AG04450 (cell line): Measurements from ENCODE around the gene SH2D6. TPM values are rescaled to one million over a fixed set of nuclear protein-coding genes. Genes with fewer than 3 reads are reported as not detected.
A peak's percentile ranks its signal among the peaks of the same experiment; 100 is the strongest.

Experiments used
- CTCF ChIA-PET: fragments of 300-600, 350-600 bp; formaldehyde crosslinking; extraction: SDS; loops from one replicate; lab custom pipeline; 2022; ENCODE audit warnings: antibody characterized with exemption, inconsistent platforms; lab: Charles Lee
- POLR2A ChIA-PET: fragments of 350-600 bp; formaldehyde crosslinking; extraction: SDS; loops from one replicate; lab custom pipeline; 2021; ENCODE audit warnings: antibody characterized with exemption, inconsistent platforms; lab: Yijun Ruan, JAX
- DNase-seq: peaks from one replicate; pipeline ENCODE4 v3.0.0-alpha.2; 2011; ENCODE audit warnings: low read depth, low spot score
- H3K27ac ChIP-seq: one replicate; pipeline ENCODE4 v1.5.1; 2012; ENCODE audit warnings: low read depth, low read length, control low read depth
- H3K27me3 ChIP-seq: one replicate; pipeline ENCODE4 v1.6.0; 2012; ENCODE audit warnings: low read length; ENCODE audit not compliant: control insufficient read depth, insufficient read depth
- H3K4me3 ChIP-seq: 2 replicates; pipeline ENCODE4 v1.5.1; 2011; ENCODE audit warnings: mild to moderate bottlenecking, low read depth, low read length, control low read depth
- H3K9me3 ChIP-seq: 2 replicates; pipeline ENCODE4 v1.5.1; 2012; ENCODE audit warnings: low read length; ENCODE audit not compliant: control insufficient read depth, insufficient read depth
- polyA minus RNA-seq: library from RNA; depleted of rRNA, polyadenylated mRNA; stranded (reverse); fragments of >200 nt; gene quantifications from 2 replicates; pipeline ENCODE4 v1.2.3, GENCODE V29; 2011; rRNA and poly(A)+ RNA removed
- polyA plus RNA-seq: library from polyadenylated mRNA; depleted of rRNA; stranded (reverse); fragments of >200 nt; gene quantifications from 2 replicates; pipeline ENCODE4 v1.2.3, GENCODE V29; 2011; rRNA removed
- TF ChIP-seq, protein P1 (sequence below): IDR thresholded peaks from 2 replicates; pipeline ENCODE4 v1.5.1; 2011; ENCODE audit warnings: low read depth, low read length, control low read depth, inconsistent platforms

SH2D6 gene
- 0.10 and 0.15 TPM in 2 replicates for polyA plus RNA-seq
- polyA minus RNA-seq = not detected in 2 replicates

DNA sequence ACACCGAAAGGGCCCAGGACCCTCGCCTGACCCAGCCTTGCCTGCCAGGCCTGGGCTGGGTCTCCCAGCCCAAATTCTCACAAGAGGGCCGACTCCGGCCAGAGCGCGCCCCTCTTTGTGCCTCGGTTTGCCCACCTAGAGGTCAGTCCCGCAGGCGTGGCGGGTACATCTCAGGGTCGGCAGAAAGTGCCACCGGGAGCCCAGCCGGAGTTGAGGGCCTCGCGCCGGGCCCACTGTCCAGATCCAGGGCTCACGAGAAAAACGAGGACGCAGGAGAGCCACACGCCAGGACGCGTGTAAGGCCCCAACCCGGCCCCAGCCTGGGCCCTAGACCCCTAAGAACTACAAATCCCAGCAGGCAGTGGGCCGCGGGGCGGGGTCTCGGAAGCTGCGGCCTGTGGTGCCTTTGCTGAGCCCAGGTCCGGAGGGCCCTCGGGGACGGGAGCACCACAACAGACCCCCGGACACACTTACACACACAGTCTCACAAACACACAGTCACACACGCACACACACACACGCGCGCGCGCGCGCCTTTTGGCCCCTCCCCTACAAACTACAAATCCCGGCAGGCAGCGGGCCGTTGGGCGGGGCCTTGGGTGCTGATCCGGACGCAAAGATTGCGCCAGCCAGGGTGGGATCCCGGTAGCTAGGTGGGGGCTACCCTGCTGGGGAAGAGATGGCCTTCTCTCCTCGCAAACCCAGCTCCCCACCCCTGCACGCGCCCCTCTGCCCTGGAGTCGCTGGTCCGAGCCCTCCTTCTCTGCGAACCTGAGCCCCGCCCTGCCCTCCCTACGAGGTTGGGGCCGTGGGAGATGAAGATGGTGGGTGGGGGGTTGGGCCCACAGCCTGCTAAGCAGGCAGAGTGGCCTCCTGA is at the start of gene SH2D6:
TSS of gene SH2D6 (plus strand) at position 583 of the 877 bp plus-strand sequence. CDS start 10,752 bp downstream, outside the sequence.
- DNase-seq = peak; percentile 37
- CTCF ChIA-PET = interaction anchor here (2.0 to 6.0 kb wide), 3 partner anchors 119 to 133 kb away, joined by 9 to 124 read pairs (median 13); no protein-coding TSS in a partner anchor
- TF ChIP-seq, protein P1, sequence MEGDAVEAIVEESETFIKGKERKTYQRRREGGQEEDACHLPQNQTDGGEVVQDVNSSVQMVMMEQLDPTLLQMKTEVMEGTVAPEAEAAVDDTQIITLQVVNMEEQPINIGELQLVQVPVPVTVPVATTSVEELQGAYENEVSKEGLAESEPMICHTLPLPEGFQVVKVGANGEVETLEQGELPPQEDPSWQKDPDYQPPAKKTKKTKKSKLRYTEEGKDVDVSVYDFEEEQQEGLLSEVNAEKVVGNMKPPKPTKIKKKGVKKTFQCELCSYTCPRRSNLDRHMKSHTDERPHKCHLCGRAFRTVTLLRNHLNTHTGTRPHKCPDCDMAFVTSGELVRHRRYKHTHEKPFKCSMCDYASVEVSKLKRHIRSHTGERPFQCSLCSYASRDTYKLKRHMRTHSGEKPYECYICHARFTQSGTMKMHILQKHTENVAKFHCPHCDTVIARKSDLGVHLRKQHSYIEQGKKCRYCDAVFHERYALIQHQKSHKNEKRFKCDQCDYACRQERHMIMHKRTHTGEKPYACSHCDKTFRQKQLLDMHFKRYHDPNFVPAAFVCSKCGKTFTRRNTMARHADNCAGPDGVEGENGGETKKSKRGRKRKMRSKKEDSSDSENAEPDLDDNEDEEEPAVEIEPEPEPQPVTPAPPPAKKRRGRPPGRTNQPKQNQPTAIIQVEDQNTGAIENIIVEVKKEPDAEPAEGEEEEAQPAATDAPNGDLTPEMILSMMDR = no peak
- Histone ChIP-seq H3K27me3 (no peaks in the 10 kb centered on the region), H3K27ac (peak within 1 kb of the TSS; percentile 83), H3K9me3 (peaks cover 3% of the 10 kb centered on the region; the same call in 1 of the 2 replicates), H3K4me3 (peak within 1 kb of the TSS; percentile 78)
- POLR2A ChIA-PET = interaction anchor here (0.5 to 6.1 kb wide), 9 partner anchors 64 to 212 kb away, joined by 3 to 115 read pairs (median 6); partner anchors contain the start of genes C2orf68, ELMOD3, MAT2A and RETSAT

DNA sequence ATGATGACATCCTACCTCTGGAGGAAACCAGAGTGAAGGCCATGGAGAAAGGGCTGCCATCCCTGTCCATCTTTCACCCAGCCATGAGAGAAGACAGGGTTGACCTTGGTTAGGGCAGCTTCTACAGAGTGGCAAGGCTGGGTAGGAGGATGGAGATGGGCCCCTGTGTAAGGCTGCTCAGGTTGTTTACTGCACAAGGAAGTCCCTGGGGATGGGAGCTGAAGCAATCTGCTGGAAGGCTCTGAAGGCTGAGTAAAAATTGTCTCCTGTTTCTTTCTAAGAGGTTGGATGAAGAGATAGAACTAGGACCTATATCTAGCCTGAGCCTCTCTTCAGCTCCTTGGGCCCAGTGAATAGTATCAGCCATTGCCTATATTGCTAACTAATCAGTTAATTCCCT is 49.6 kb upstream of the SH2D6 start:
- H3K27ac ChIP-seq = no peak overlapping the region
- TF ChIP-seq, protein P1 = no peak
- H3K4me3 ChIP-seq = no peak overlapping the region
- H3K9me3 ChIP-seq = no peaks in the 10 kb centered on the region
- POLR2A ChIA-PET = interaction anchor here (0.9 kb wide), 1 partner anchor 14 kb away, joined by 3 read pairs; the partner anchor contains the start of genes ELMOD3 and RETSAT
- H3K27me3 ChIP-seq = no peaks in the 10 kb centered on the region
- CTCF ChIA-PET = no interaction called here
- DNase-seq = no peak

DNA sequence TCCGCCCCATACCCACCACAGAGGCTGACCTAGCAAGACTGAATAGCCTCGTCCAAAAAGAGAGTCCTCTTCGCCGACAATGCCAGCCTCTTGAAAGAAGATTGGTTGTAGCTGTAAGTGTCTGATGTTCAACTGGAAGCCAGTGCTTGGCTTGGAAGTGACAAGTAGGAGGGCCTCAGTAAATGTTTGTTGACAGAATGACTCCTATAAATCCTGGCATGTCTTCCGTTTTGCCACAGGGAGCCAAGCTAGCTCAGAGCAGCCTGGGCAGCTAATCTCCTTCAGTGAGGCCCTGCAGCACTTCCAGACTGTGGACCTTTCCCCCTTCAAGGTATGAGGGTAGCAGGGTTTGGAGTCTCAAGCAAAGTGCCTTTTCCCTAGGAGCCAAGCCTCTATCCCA is 49.0 kb upstream of the SH2D6 start:
- CTCF ChIA-PET = interaction anchor here (1.1 kb wide), 1 partner anchor 183 kb away, joined by 6 read pairs; no protein-coding TSS in a partner anchor

DNA sequence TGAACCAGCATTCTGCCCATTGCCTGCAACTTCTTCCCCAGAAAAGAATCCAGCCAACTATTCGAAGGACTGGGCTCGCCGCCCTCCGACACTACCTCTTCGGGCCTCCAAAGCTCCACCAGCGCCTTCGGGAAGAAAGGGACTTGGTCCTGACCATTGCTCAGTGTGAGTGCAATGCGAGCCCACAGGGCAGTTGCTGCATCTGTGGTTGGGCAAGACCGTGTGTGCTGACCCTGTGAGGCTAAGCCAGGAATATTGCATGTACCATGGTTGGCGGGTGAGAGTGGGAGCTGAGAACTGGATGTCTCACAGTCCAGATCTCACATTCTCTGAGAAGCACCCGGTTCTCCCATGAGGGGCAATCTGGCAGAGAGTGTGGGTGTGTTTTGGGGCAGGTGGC is 47.5 kb upstream of the SH2D6 start:
- TF ChIP-seq, protein P1 = no peak
- ChIA-PET POLR2A (interaction anchor here (1.3 kb wide), 1 partner anchor 168 kb away, joined by 4 read pairs; the partner anchor contains the start of gene MAT2A), CTCF (interaction anchor here (1.0 kb wide), 1 partner anchor 185 kb away, joined by 3 read pairs; no protein-coding TSS in a partner anchor)
- Histone ChIP-seq H3K9me3 (no peaks in the 10 kb centered on the region), H3K27ac (no peak overlapping the region), H3K4me3 (no peak overlapping the region), H3K27me3 (no peaks in the 10 kb centered on the region)
- no peak for DNase-seq

More for the DNA sequence above, 49.0 kb upstream of the SH2D6 start:
- TF ChIP-seq, protein P1 = no peak
- Histone ChIP-seq H3K9me3 (no peaks in the 10 kb centered on the region), H3K27ac (no peak overlapping the region), H3K4me3 (no peak overlapping the region), H3K27me3 (no peaks in the 10 kb centered on the region)
- DNase-seq = no peak
- POLR2A ChIA-PET = interaction anchor here (0.9 to 1.3 kb wide), 3 partner anchors 15 to 169 kb away, joined by 3 to 4 read pairs (median 3); partner anchors contain the start of genes ELMOD3, MAT2A and RETSAT
